Uterus (tissue), 4 donors: ENCODE data around the gene USP16. TPM values are rescaled to one million over a fixed set of nuclear protein-coding genes. Genes with fewer than 3 reads are reported as not detected.
"Not testable (repeated sequence)": the region's sequence is repeated elsewhere in the genome, so short reads cannot be mapped to it uniquely, and the experiment has no call there.

Source experiments
- DNase-seq, 2 donors: peaks; one replicate each; pipeline ENCODE4 v3.0.0-alpha.2; 2019 to 2020
- H3K27ac ChIP-seq, 2 donors: fragments of 200-600 bp; sonication (generic); 1 replicate in 1 of 2; 2 replicates in 1 of 2; pipeline ENCODE4 v1.5.1; 2016 to 2018
- H3K27me3 ChIP-seq, 2 donors: fragments of 200-600 bp; sonication (generic); one replicate each; pipeline ENCODE4 v1.5.1; 2018 to 2019; ENCODE audit warnings: control low read depth in 1 of 2
- H3K36me3 ChIP-seq, 2 donors: fragments of 200-600 bp; sonication (generic); one replicate each; pipeline ENCODE4 v1.5.1; 2019; ENCODE audit warnings: control low read depth in 1 of 2
- H3K4me1 ChIP-seq, 2 donors: fragments of 200-600 bp; sonication (generic); one replicate each; pipeline ENCODE4 v1.5.1; 2018 to 2019; ENCODE audit warnings: control low read depth in 1 of 2
- H3K4me3 ChIP-seq, 2 donors: fragments of 200-600 bp; sonication (generic); 1 replicate in 1 of 2; 2 replicates in 1 of 2; pipeline ENCODE4 v1.5.1; 2018 to 2019; ENCODE audit warnings: mild to moderate bottlenecking in 1 of 2
- H3K9me3 ChIP-seq, 2 donors: fragments of 200-600 bp; sonication (generic); one replicate each; pipeline ENCODE4 v1.5.1; 2019; ENCODE audit warnings: control low read depth in 1 of 2
- CTCF ChIP-seq, 4 experiments: fragments of 200-600 bp in 2 of 4; fragments of 450-650 bp in 2 of 4; sonication (generic) in 2 of 4; IDR thresholded peaks; one replicate each; pipeline ENCODE4 v1.5.1; 2016 to 2019; ENCODE audit warnings: antibody characterized with exemption in 4 of 4, mild to moderate bottlenecking in 2 of 4, moderate library complexity in 1 of 4
- POLR2A ChIP-seq, 2 donors: fragments of 450-650 bp; IDR thresholded peaks; one replicate each; pipeline ENCODE4 v1.6.1; 2016; ENCODE audit warnings: antibody characterized with exemption in 2 of 2, mild to moderate bottlenecking in 1 of 2, moderate library complexity in 1 of 2
- intact Hi-C: fragments of 100-400 bp; cut with DNase I; formaldehyde crosslinking; loops from one replicate; pipeline ENCODE4 v1.15.1; 2023; ENCODE audit warnings: low total_unique reads
- total RNA-seq, 4 donors: library from RNA; depleted of rRNA in 3 of 4; stranded (reverse); fragments of >200 nt in 3 of 4; gene quantifications; one replicate each; pipeline versions ENCODE4 v1.1.0 to v1.2.4, GENCODE V29; 2014 to 2023
- donor health status: DM: yes; HTN: yes; CAD: no.

The USP16 gene
- total RNA-seq, 4 donors from 2014 or later, result 19.0 to 53.2 (median 44.4) TPM

GRCh38 chr21:29076731-29077640, 52.5 kb downstream of the USP16 start:
- H3K27me3 ChIP-seq, H3K36me3 ChIP-seq, intact Hi-C loops, H3K9me3 ChIP-seq, H3K4me1 ChIP-seq: not testable (repeated sequence)
- peak in 1 of 2 donors; percentile 49 for TF ChIP-seq POLR2A (IDR thresholded peaks at IDR 0.05)
- Histone ChIP-seq H3K27ac (peak overlapping the region; percentile 81 to 86), H3K4me3 (peak overlapping the region; percentile 52 to 55)
- peak; percentile 60 to 73 for DNase-seq

GRCh38 chr21:29077651-29078090, 53.2 kb downstream of the USP16 start:
- no peaks in the 10 kb centered on the region for H3K4me1 ChIP-seq
- no peaks in the 10 kb centered on the region for H3K36me3 ChIP-seq
- no peaks in the 10 kb centered on the region for H3K9me3 ChIP-seq
- H3K4me3 ChIP-seq, result peak overlapping the region; percentile 52 to 55
- no peak for TF ChIP-seq POLR2A (IDR thresholded peaks at IDR 0.05)
- TF ChIP-seq CTCF (IDR thresholded peaks at IDR 0.05), result no peak
- no peak for DNase-seq
- peak overlapping the region; percentile 81 to 86 for H3K27ac ChIP-seq
- intact Hi-C loops, result no loop called here
- no peaks in the 10 kb centered on the region for H3K27me3 ChIP-seq

GRCh38 chr21:29078869-29079767, 54.6 kb downstream of the USP16 start:
- intact Hi-C loops, result no loop called here
- H3K27me3 ChIP-seq, result no peaks in the 10 kb centered on the region
- no peaks in the 10 kb centered on the region for H3K9me3 ChIP-seq
- DNase-seq, result no peak
- no peak overlapping the region for H3K4me3 ChIP-seq
- no peaks in the 10 kb centered on the region for H3K36me3 ChIP-seq
- H3K4me1 ChIP-seq, result no peaks in the 10 kb centered on the region
- no peak for TF ChIP-seq POLR2A (IDR thresholded peaks at IDR 0.05)
- TF ChIP-seq CTCF (IDR thresholded peaks at IDR 0.05), result no peak
- no peak overlapping the region for H3K27ac ChIP-seq

GRCh38 chr21:29080454-29080941, 56.0 kb downstream of the USP16 start:
- intact Hi-C loops, result no loop called here
- H3K9me3 ChIP-seq, result no peaks in the 10 kb centered on the region
- DNase-seq, result no peak
- H3K36me3 ChIP-seq, result no peaks in the 10 kb centered on the region
- TF ChIP-seq POLR2A (IDR thresholded peaks at IDR 0.05) (no peak), CTCF (IDR thresholded peaks at IDR 0.05) (no peak)
- H3K4me1 ChIP-seq, result no peaks in the 10 kb centered on the region
- H3K27me3 ChIP-seq, result no peaks in the 10 kb centered on the region
- peak overlapping the region; percentile 21 to 46 for H3K27ac ChIP-seq
- H3K4me3 ChIP-seq, result no peak overlapping the region

- no peaks in the 10 kb centered on the region for H3K9me3 ChIP-seq
- no peak overlapping the region for H3K27ac ChIP-seq
- DNase-seq, result no peak
- TF ChIP-seq POLR2A (IDR thresholded peaks at IDR 0.05) (no peak), CTCF (IDR thresholded peaks at IDR 0.05) (no peak)
- H3K4me1 ChIP-seq, result no peaks in the 10 kb centered on the region
- no peaks in the 10 kb centered on the region for H3K36me3 ChIP-seq
- H3K27me3 ChIP-seq, result no peaks in the 10 kb centered on the region
- intact Hi-C loops, result no loop called here
- no peak overlapping the region for H3K4me3 ChIP-seq
Measured at GRCh38 chr21:29082046-29082815, 57.8 kb downstream of the USP16 start.
